Measurements from ENCODE around the gene ZNF277. TPM values are rescaled to one million over a fixed set of nuclear protein-coding genes. Genes with fewer than 3 reads are reported as not detected.
A peak's percentile ranks its signal among the peaks of the same experiment; 100 is the strongest.

The ZNF277 gene, protein sequence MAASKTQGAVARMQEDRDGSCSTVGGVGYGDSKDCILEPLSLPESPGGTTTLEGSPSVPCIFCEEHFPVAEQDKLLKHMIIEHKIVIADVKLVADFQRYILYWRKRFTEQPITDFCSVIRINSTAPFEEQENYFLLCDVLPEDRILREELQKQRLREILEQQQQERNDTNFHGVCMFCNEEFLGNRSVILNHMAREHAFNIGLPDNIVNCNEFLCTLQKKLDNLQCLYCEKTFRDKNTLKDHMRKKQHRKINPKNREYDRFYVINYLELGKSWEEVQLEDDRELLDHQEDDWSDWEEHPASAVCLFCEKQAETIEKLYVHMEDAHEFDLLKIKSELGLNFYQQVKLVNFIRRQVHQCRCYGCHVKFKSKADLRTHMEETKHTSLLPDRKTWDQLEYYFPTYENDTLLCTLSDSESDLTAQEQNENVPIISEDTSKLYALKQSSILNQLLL
- total RNA-seq = 10 to 100 TPM; 20.3 to 20.4 TPM
- 34.4 TPM for polyA plus RNA-seq (2013, experiment 1 of 2)
- polyA plus RNA-seq (2013, experiment 2 of 2) = 36.0 TPM
- long read RNA-seq, experiment 1, transcript ZNF277-201 (12 exons, 1,849 nt) = major isoform, 6 of 9 reads
- long read RNA-seq, experiment 1, partial matches to known transcripts = 3 of 9 reads
- long read RNA-seq, experiment 1, other reads (novel, unspliced or antisense) = 0 of 9 reads
- long read RNA-seq, experiment 2, transcript ZNF277-201 (12 exons, 1,849 nt) = major isoform, 17 of 17 reads
- long read RNA-seq, experiment 2, partial matches to known transcripts = 0 of 17 reads
- long read RNA-seq, experiment 2, other reads (novel, unspliced or antisense) = 0 of 17 reads
- long read RNA-seq, experiment 3, transcript ZNF277-201 (12 exons, 1,849 nt) = major isoform, 77 of 84 reads
- long read RNA-seq, experiment 3, transcript ZNF277-202 (12 exons, 1,736 nt) = minor isoform, 5 of 84 reads
- long read RNA-seq, experiment 3, partial matches to known transcripts = 1 of 84 reads
- long read RNA-seq, experiment 3, other reads (novel, unspliced or antisense) = 1 of 84 reads
- long read RNA-seq, experiment 4, transcript ZNF277-201 (12 exons, 1,849 nt) = major isoform, 51 of 64 reads
- long read RNA-seq, experiment 4, partial matches to known transcripts = 6 of 64 reads
- long read RNA-seq, experiment 4, other reads (novel, unspliced or antisense) = 5 of 64 reads

DNA sequence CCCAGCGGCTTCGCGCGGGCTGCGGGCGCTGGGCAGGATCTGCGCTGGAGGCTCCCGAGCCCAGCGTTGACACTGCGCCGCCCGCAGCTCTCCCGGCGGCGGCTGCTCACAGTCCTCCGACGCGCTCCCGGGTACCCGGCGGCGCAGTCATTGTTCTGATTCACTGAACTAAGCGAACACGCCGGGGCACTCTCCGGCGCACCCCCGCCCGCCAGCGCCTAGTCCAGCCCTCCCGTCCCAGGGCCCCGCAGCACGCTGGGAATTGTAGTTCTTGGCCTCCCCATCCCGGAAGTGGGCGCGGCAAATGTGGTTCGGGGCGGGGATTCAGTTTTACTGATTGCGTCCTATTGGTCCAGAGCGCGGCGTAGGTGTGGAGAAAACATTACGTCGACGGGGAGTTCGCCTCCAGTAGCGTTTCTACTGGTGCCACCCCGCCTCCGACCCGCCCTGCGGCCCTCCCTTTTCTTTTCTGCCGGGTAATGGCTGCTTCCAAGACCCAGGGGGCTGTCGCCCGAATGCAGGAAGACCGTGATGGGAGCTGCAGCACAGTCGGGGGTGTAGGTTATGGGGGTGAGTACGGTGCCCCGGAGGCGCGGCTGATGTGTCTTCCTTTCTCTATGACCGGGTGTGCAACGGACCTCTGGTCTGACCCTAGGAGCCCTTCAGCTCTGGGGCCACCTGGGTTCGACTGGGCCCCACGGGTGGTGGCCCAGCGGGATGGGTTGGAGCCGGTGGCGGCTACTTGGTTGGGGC lies at the start of gene ZNF277, which contains the start of gene DOCK4:
Gene ZNF277, plus strand, starts transcription at position 458 of the 753 bp plus-strand sequence. Its CDS starts 22 bp downstream, at position 480.
Gene DOCK4, minus strand, starts transcription at position 162 of the 753 bp plus-strand sequence. CDS start 261 bp downstream, outside the sequence.
- H3K9me3 Mint-ChIP-seq = peaks cover 2% of the 10 kb centered on the region
- TF ChIP-seq, protein P1, sequence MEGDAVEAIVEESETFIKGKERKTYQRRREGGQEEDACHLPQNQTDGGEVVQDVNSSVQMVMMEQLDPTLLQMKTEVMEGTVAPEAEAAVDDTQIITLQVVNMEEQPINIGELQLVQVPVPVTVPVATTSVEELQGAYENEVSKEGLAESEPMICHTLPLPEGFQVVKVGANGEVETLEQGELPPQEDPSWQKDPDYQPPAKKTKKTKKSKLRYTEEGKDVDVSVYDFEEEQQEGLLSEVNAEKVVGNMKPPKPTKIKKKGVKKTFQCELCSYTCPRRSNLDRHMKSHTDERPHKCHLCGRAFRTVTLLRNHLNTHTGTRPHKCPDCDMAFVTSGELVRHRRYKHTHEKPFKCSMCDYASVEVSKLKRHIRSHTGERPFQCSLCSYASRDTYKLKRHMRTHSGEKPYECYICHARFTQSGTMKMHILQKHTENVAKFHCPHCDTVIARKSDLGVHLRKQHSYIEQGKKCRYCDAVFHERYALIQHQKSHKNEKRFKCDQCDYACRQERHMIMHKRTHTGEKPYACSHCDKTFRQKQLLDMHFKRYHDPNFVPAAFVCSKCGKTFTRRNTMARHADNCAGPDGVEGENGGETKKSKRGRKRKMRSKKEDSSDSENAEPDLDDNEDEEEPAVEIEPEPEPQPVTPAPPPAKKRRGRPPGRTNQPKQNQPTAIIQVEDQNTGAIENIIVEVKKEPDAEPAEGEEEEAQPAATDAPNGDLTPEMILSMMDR (conservative IDR thresholded peaks at IDR 0.05) = no peak
- H3K4me3 ChIP-seq (ENCODE audit: low read length) = peak within 1 kb of the TSS; percentile 98
- H3K36me3 Mint-ChIP-seq (ENCODE audit: low read depth) = no peaks in the 10 kb centered on the region
- peak within 1 kb of the TSS; percentile 89 for H3K9ac ChIP-seq (ENCODE audit: extremely low read depth, low read length, poor library complexity, severe bottlenecking)
- no peaks in the 10 kb centered on the region for H3K36me3 ChIP-seq (ENCODE audit: control insufficient read depth, insufficient read depth, low read length)
- peak within 1 kb of the TSS; percentile 93 for H3K4me3 Mint-ChIP-seq
- H3K27me3 ChIP-seq (ENCODE audit: control insufficient read depth, insufficient read depth, low read length, poor library complexity, severe bottlenecking) = no peaks in the 10 kb centered on the region
- no peaks in the 10 kb centered on the region for H3K27me3 Mint-ChIP-seq (ENCODE audit: insufficient read depth)
- no peaks in the 10 kb centered on the region for H3K4me1 ChIP-seq (ENCODE audit: control insufficient read depth, insufficient read depth, low read length)
- H3K4me1 Mint-ChIP-seq = peaks cover 27% of the 10 kb centered on the region
- H3K9me3 ChIP-seq (ENCODE audit: control insufficient read depth, low read length) = no peaks in the 10 kb centered on the region
- 0 to 1% methylated on average over 22 to 67 of the region's 67 CpGs for WGBS, 2 experiments (ENCODE audit: insufficient coverage in 1 of 2, insufficient read length in 1 of 2)
- H3K27ac Mint-ChIP-seq = peak within 1 kb of the TSS; percentile 94
- DNase-seq = peak; percentile 100
- peak within 1 kb of the TSS; percentile 93 for H3K27ac ChIP-seq (ENCODE audit: low read depth, low read length)

DNA sequence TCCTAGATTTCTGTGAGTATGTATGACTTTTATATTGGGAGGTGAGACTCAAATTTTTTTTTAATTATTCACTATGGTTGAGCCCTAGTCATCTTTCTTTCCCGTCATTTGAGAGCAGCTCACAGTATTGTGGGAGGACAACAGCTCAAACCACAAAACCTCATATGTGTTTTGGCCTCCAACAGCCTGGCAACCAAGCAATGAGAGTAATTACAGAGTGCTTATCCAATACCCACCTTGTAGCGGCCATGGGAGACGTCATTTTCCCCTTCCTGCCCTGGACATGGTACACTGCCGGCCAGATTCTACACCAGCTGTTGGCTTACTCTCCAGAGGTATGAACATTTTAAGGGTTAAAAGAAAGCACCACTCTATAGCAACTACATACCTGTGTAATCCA lies 49.4 kb upstream of the ZNF277 start:
- no peak for DNase-seq
- peaks cover 15% of the 10 kb centered on the region for H3K4me1 ChIP-seq (ENCODE audit: control insufficient read depth, insufficient read depth, low read length)
- WGBS, 2 experiments (ENCODE audit: insufficient coverage in 1 of 2, insufficient read length in 1 of 2) = 75% methylated on average over 1 to 4 of the region's 4 CpGs
- Mint-ChIP-seq H3K9me3 (no peaks in the 10 kb centered on the region), H3K27ac (no peak overlapping the region), H3K27me3 (ENCODE audit: insufficient read depth) (no peaks in the 10 kb centered on the region), H3K4me1 (peaks cover 36% of the 10 kb centered on the region), H3K4me3 (no peak overlapping the region), H3K36me3 (ENCODE audit: low read depth) (no peaks in the 10 kb centered on the region)
- no peak overlapping the region for H3K27ac ChIP-seq (ENCODE audit: low read depth, low read length)
- H3K9ac ChIP-seq (ENCODE audit: extremely low read depth, low read length, poor library complexity, severe bottlenecking) = no peak overlapping the region
- TF ChIP-seq, protein P1 (conservative IDR thresholded peaks at IDR 0.05) = no peak
- H3K4me3 ChIP-seq (ENCODE audit: low read length) = no peak overlapping the region
- H3K27me3 ChIP-seq (ENCODE audit: control insufficient read depth, insufficient read depth, low read length, poor library complexity, severe bottlenecking) = no peaks in the 10 kb centered on the region
- no peaks in the 10 kb centered on the region for H3K36me3 ChIP-seq (ENCODE audit: control insufficient read depth, insufficient read depth, low read length)
- no peaks in the 10 kb centered on the region for H3K9me3 ChIP-seq (ENCODE audit: control insufficient read depth, low read length)

Measured in endodermal cell (in vitro differentiated cells).